ENCODE data around the gene ZNF710.
A peak's percentile ranks its signal among the peaks of the same experiment; 100 is the strongest.

Gene ZNF710

DNA sequence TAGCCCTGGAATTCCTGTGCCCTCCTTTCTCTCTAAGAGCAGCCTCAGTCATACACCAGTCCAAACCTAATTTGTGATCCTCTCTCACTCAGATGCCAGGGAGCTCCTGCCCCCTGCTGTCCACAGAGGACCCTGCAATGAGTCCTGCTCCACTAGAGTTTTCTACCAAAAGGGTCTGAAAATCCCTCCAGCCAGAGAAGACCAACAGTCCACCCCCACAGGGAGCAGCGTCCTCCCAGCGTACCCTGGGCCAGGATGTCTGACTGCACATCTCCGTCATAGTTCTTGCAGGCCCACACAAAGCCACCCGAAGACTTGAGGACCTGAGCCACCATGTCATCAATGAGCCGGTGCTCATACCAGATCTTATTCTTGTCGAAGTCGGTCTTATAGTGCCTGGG, 85.7 kb downstream of the ZNF710 start:
- FAIRE-seq (peak; percentile 69), DNase-seq (ENCODE audit: insufficient read length, low spot score) (peak; percentile 73)
- TF ChIP-seq SPI1 (IDR thresholded peaks at IDR 0.05; ENCODE audit: low read depth, low read length) (no peak), POLR2AphosphoS5 (IDR thresholded peaks at IDR 0.05; ENCODE audit: low read depth, low read length) (no peak), POLR2A (IDR thresholded peaks at IDR 0.05; ENCODE audit: low read depth, low read length) (no peak), POU2F2 (IDR thresholded peaks at IDR 0.05; ENCODE audit: low read depth, low read length) (no peak), TAF1 (IDR thresholded peaks at IDR 0.05; ENCODE audit: low read depth, low read length) (no peak), PAX5 (IDR thresholded peaks at IDR 0.05; ENCODE audit: insufficient read depth, low read length, severe bottlenecking) (no peak)

DNA sequence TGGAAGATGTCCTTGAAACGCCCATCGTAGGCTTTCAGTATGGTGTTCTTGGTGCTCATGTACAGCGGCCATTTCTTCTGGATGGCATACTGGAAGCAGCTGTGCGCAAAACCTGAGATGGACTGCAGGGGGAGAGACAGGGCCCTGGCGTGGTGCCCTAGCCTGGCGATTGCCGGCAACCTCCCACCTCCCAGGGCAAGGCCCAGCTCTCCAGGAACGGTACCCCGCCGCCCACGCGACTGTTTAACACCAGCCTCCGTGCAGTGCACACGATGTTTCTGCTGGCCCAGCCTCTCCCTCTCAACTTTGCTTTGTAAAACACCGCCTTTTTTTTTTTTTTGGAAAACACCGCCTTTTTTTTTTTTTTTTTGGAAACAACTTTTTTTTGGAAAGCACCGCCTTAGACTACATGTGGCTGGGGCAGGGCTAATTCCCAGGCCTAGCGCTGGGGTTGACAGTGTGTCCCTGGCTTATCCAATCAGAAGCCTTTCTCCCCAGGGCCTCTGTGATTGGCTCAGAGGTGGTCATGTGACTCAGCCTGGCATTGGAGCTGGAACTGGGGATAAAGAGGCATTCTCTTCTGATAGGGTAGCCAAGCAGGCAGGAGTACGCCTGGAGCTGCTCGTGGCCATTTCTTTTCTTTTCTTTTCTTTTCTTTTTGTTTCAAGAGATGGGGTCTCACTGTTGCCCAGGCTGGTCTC, 86.5 kb downstream of the ZNF710 start:
- DNase-seq (ENCODE audit: insufficient read length, low spot score) (no peak), FAIRE-seq (no peak)
- TF ChIP-seq SPI1 (IDR thresholded peaks at IDR 0.05; ENCODE audit: low read depth, low read length) (no peak), PAX5 (IDR thresholded peaks at IDR 0.05; ENCODE audit: insufficient read depth, low read length, severe bottlenecking) (no peak), POU2F2 (IDR thresholded peaks at IDR 0.05; ENCODE audit: low read depth, low read length) (no peak), TAF1 (IDR thresholded peaks at IDR 0.05; ENCODE audit: low read depth, low read length) (no peak), POLR2A (IDR thresholded peaks at IDR 0.05; ENCODE audit: low read depth, low read length) (no peak), POLR2AphosphoS5 (IDR thresholded peaks at IDR 0.05; ENCODE audit: low read depth, low read length) (no peak)

DNA sequence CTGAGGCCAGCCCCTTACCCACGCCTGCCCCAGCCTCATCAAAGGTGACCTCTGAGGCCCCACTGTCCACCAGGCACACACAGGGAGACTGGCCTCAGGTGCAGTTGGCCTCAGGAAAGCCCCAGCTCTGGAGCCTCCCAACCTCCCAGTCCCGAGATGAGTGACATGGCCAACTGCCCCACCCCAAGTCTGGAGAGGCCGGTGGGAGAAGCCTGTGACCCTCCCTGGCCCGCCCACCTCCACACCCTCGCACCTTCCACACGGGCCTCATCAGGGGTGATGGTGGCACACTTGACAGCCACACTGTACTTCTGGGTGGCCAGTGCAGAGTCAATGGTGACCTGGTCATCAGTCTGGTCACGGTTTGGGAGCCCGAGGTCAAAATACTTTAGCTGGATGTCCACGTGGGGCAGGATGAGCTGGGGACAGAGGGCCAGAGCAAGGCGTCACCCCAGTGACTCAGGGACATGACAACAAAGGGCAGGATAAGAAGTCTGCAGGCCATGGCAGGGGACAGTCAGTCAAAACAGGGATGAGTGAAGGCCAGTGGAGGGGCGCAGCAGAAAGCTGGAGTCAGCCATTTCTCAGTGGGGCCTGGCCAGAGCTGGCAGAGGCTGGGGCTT, 89.2 kb downstream of the ZNF710 start:
- DNase-seq (ENCODE audit: insufficient read length, low spot score) (no peak), FAIRE-seq (no peak)
- TF ChIP-seq TAF1 (IDR thresholded peaks at IDR 0.05; ENCODE audit: low read depth, low read length) = no peak
- no peak for TF ChIP-seq POU2F2 (IDR thresholded peaks at IDR 0.05; ENCODE audit: low read depth, low read length)
- no peak for TF ChIP-seq PAX5 (IDR thresholded peaks at IDR 0.05; ENCODE audit: insufficient read depth, low read length, severe bottlenecking)
- no peak for TF ChIP-seq POLR2A (IDR thresholded peaks at IDR 0.05; ENCODE audit: low read depth, low read length)
- TF ChIP-seq POLR2AphosphoS5 (IDR thresholded peaks at IDR 0.05; ENCODE audit: low read depth, low read length) = no peak
- no peak for TF ChIP-seq SPI1 (IDR thresholded peaks at IDR 0.05; ENCODE audit: low read depth, low read length)

GRCh38 chr15:90091156-90091931, 90.2 kb downstream of the ZNF710 start:
- TF ChIP-seq SPI1 (IDR thresholded peaks at IDR 0.05; ENCODE audit: low read depth, low read length) (no peak), POLR2A (IDR thresholded peaks at IDR 0.05; ENCODE audit: low read depth, low read length) (no peak), POLR2AphosphoS5 (IDR thresholded peaks at IDR 0.05; ENCODE audit: low read depth, low read length) (no peak), PAX5 (IDR thresholded peaks at IDR 0.05; ENCODE audit: insufficient read depth, low read length, severe bottlenecking) (no peak), TAF1 (IDR thresholded peaks at IDR 0.05; ENCODE audit: low read depth, low read length) (no peak), POU2F2 (IDR thresholded peaks at IDR 0.05; ENCODE audit: low read depth, low read length) (no peak)
- no peak for FAIRE-seq
- no peak for DNase-seq (ENCODE audit: insufficient read length, low spot score)

GRCh38 chr15:90095521-90095959, 94.4 kb downstream of the ZNF710 start:
- DNase-seq (ENCODE audit: insufficient read length, low spot score) (no peak), FAIRE-seq (no peak)
- peak; percentile 11; the same call in 1 of the 2 replicates for TF ChIP-seq SPI1 (IDR thresholded peaks at IDR 0.05; ENCODE audit: low read depth, low read length)
- TF ChIP-seq TAF1 (IDR thresholded peaks at IDR 0.05; ENCODE audit: low read depth, low read length) = no peak

GRCh38 chr15:90097475-90097874, 96.4 kb downstream of the ZNF710 start:
- TF ChIP-seq POU2F2 (IDR thresholded peaks at IDR 0.05; ENCODE audit: low read depth, low read length) (0 out of 2 replicates have a peak, but pooled peaks have one; percentile 25), TAF1 (IDR thresholded peaks at IDR 0.05; ENCODE audit: low read depth, low read length) (no peak), SPI1 (IDR thresholded peaks at IDR 0.05; ENCODE audit: low read depth, low read length) (peak; percentile 93)
- DNase-seq (ENCODE audit: insufficient read length, low spot score) = no peak
- peak; percentile 69 for FAIRE-seq

DNA sequence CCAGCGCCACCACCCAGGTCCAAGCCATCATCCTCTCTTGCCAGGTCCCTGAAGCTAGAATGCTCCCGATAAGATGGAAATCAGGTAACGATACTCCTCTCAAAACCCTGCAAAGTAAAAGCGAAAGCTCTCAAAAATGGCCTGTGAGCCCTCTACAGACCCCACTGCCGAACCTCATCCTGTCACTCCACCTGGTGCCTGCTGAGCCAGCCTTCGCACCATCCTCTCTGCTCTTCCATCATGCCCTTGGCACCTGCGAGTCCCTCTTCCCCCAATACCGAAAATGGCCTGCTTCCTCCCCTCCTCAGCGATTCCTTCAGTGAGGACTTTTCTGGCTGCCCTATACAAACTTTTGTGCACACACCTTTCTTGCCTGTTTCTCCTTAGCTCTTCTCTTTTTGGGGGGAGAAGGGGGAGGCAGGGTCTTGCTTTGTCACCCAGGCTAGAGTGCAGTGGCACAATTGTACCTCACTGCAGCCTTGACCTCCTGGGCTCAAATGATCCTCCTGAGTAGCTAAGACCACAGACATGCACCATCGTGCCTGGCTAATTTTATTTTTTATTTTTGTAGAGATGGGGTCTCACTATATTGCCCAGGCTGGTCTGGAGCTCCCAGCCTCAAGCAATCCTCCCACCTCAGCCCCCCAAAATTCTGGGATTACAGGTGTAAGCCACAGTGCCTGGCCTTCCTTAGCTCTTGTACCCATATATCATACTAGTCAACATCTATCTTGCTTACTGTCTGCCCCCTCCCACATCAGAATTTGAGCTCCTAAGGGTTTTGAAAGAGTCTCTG, 98.1 kb downstream of the ZNF710 start:
- TF ChIP-seq PAX5 (IDR thresholded peaks at IDR 0.05; ENCODE audit: insufficient read depth, low read length, severe bottlenecking) = no peak
- TF ChIP-seq POLR2AphosphoS5 (IDR thresholded peaks at IDR 0.05; ENCODE audit: low read depth, low read length) = 0 out of 2 replicates have a peak, but pooled peaks have one; percentile 18
- DNase-seq (ENCODE audit: insufficient read length, low spot score) = no peak
- FAIRE-seq = peak; percentile 75

DNA sequence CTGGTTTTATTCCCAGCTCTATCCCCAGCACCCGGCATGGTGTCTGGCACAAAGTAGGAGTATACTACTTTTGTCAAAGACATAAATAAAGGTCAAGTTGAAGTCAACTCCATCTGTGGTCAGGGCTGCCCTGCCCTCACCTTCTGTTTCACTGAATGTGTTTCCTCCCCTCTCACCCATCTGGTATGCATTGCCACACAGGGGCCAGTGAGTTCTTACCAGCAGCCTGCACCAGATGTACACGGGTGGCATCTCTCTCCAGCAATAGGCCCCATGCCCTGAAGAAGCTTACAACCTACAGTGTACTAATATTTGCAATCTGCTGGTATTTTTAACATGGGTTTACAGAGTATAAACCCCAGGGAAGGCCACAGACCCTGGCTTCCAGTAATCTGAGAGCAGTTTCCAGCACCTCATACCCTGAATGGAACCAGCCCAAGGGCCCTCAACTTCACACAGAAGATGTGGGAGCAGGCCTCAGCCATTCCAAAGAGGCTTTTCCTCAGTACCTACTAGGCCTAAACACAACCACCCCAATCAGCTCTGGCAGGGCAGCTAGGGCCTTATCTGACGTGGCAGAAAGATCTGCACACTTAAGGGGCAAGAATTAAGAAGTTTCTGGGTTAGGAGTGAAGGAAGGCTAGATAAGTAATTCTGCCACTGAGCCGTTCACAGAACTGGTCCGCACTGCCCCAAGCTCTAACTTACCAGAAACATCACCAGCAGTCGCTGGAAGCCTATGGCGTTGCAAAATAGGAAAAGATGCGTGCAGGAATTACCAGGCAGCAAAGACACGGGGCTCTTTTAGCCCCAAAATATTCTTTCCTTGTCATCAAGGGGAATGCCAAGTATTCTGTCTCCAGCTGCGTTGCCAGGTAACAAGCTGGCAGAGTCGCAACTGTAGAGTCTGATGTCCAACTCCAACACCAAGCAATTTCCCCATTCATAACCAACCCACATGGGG, 99.0 kb downstream of the ZNF710 start:
- FAIRE-seq = peak; percentile 45
- TF ChIP-seq POU2F2 (IDR thresholded peaks at IDR 0.05; ENCODE audit: low read depth, low read length) (no peak), TAF1 (IDR thresholded peaks at IDR 0.05; ENCODE audit: low read depth, low read length) (no peak), POLR2AphosphoS5 (IDR thresholded peaks at IDR 0.05; ENCODE audit: low read depth, low read length) (no peak), PAX5 (IDR thresholded peaks at IDR 0.05; ENCODE audit: insufficient read depth, low read length, severe bottlenecking) (no peak), SPI1 (IDR thresholded peaks at IDR 0.05; ENCODE audit: low read depth, low read length) (no peak), POLR2A (IDR thresholded peaks at IDR 0.05; ENCODE audit: low read depth, low read length) (no peak)
- no peak for DNase-seq (ENCODE audit: insufficient read length, low spot score)
